C4-2B (cell line): Measurements from ENCODE around the gene CNN1.

ENCODE experiments used
- CTCF ChIP-seq: fragments of 450-650 bp; conservative IDR thresholded peaks from 2 replicates; pipeline ENCODE4 v1.5.1; 2017; ENCODE audit warnings: mild to moderate bottlenecking
- ZFX ChIP-seq: fragments of 450-650 bp; IDR thresholded peaks from 2 replicates; pipeline ENCODE4 v1.6.1; 2017

GRCh38 chr19:11554160-11554559 is 15.5 kb downstream of the CNN1 start:
- TF ChIP-seq CTCF = no peak
- no peak for TF ChIP-seq ZFX
